Measurements from ENCODE around the gene HNRNPM.

The HNRNPM gene

DNA sequence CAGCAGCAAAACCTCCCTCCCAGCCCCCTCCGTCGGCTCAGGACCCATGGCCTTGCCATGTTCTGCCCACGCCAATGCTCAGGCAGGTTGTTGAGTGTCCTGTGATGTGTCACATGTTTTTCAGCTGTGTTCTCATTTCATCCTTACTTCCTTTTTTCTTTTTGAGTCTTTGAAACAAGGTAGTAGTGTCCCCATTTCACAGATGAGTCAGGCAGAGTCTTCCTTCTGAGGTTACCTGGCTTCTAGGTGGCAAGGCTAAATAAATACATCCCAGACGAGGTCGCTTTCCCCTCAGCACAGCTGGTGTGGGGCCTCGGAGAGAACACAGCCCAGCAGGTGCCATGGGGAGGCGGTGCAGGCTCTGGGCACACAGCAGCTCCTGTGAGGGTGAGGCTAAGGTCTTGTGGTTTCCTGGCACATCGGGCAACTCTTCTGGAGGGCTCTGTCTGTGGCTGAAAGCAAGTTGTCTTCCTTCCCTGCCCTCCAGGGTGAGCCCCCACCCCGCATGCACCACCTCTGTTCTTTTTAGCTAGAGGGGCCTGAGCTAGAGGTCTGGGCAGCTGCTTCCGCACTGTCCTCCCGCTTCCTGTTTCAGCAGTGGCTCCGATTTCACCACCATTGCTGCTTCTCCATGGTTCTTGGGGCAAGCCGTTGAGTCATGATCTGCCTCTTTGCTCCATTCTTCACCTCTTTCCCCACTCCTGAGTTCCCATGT, 42.5 kb downstream of the HNRNPM start:
- no peak for FAIRE-seq

DNA sequence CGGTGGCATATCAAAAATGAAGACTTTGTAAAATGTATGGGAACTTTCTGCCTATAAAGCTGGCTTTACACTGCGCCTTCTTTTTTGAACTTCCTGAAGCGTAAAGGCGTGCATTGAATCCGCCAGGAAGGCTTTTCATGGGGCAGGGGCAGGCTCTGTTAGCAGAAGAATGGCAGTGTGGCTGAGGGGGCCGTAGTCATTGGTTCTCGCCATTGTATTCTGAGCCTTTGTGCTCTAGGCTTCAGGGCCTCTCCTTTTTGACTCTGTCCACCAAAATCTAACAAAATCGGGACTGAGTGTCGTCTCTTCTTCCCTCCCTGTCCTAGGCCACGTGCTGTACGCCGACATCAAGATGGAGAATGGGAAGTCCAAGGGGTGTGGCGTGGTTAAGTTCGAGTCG, 43.6 kb downstream of the HNRNPM start:
- FAIRE-seq = no peak

DNA sequence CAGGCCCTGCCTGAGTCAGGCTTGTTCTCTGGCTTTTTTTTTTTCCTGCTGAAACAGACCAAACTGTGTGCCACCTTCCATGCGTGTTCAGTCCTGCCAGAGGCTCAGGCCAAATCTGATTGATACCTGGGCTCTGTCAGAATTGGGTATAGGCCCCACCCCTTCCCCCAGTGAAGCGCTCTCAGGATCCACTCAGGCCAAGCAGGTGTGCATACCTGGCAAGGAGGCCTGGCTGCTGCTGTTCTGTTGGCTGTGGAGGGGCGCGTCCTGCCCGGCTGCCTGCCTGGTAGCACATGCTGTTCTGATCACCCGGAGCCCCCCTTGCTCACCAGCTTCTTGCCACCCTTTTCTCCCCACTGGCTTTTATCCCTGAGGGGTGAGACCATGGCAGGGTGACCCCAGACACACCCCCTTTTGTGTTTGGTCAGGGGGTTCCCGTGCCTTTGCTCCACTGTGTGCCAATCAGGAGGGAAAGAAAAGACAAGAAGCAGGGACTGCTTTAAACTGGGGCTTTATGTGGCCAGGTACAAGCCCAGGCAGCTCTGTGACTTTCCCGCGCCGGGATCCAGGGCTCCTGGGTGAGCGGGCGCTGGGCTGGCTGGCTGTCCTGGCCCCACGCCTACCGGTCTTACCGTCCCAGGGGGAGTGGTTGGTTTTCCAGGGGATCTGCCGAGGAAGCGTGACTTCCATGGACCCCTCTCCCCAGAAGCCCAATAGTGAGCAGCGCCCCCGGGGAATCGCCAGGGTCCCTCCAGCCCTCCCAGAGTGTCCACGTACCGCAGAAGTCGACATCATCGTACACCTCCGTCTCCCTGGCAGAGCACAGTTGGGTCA, 45.0 kb downstream of the HNRNPM start:
- FAIRE-seq = no peak

DNA sequence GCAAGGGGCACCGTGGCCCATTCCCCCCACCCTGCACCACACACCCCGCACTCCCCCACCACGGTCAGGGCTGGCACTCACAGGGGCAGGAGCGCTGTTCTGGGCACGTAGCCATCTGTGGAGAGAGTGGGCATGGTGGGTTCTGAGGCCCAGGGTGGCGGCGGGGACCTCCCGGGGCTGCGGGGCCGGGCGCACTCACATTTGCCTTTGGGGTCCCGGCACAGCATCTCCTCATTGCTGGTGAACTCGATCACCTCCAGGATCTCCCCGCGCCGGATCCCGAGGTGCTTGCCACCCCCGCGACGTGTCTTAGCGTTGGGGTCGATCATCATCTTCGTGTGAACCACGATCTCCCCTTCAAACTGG, 45.6 kb downstream of the HNRNPM start:
- no peak for FAIRE-seq

DNA sequence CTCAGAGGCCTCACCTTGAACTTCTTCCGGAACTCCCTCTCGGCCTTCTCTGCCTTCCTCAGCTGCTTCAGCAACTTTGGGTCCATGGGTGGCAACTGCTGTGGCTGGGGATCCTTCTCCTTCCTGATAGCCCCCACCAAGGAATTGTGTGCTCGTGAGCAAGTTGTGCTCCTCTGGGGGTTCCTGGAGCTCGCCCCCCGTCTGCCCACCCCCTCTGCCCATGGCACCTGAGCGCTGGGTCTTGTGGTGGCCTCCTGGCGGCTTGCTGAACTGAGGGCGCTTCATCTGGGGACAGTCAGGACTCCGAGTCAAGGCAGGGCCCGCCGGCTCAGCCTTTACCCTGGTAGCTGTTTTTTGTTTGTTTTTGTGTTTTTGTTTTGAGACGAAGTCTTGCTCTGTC, 46.1 kb downstream of the HNRNPM start:
- no peak for FAIRE-seq

DNA sequence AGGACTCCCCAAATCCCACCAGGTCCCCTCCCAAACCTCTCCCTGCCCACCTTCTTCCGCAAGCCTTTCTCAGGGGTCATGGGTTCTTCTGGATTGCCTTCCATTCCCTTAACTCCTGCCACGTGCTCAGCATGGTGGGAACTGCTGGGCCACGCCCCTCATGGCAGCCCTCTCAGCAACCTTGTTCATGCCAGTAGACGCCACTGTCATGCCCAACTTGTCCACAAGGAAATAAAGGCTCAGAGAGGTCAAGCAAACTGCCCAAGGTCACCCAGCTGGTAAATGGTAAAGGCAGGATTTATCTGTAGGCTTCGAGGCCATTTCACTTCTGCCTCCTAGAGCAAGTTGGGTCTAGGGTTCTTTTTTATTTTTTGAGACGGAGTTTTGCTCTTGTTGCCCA, 46.8 kb downstream of the HNRNPM start:
- FAIRE-seq = no peak

DNA sequence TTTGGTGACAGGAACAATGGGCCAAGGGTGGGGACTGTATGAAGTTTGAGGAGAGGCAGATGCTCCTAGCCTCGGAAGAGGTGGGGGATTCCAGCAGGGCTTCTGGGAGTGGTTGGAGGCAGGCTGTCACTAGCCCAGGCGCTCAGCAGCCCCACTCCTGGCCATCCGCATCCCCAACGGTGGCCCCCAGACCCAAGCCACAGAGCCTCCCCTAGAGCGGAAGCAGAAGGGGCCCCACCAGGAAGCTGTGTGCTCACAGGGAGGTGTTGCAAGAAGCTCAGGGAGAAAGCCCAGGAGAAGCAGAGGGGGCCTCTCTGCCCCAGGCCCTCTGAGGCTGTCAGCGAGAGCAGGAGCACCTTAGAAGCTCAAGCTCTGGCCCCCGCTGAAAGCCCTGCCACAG, 49.4 kb downstream of the HNRNPM start:
- FAIRE-seq = no peak

DNA sequence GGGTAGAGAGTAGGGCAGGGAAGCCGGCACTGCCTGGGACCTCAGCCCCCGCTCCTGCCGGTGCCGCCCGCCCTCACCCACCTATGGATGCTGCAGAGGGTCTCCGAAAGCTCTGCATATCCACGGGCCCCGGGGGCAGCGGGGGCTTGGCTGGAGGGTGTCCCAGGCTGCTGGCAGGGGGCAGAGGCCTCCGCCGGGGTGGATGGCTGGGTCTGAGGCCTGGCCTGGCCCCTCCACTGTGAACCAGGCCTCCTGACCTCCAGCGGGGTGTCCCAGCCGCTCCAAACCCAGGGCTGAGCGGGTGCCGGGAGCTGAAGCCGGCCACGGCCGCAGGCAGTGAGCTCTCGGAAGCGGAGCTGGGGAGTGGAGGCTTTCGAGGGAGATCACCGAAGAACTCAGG, 53.5 kb downstream of the HNRNPM start:
- no peak for FAIRE-seq

DNA sequence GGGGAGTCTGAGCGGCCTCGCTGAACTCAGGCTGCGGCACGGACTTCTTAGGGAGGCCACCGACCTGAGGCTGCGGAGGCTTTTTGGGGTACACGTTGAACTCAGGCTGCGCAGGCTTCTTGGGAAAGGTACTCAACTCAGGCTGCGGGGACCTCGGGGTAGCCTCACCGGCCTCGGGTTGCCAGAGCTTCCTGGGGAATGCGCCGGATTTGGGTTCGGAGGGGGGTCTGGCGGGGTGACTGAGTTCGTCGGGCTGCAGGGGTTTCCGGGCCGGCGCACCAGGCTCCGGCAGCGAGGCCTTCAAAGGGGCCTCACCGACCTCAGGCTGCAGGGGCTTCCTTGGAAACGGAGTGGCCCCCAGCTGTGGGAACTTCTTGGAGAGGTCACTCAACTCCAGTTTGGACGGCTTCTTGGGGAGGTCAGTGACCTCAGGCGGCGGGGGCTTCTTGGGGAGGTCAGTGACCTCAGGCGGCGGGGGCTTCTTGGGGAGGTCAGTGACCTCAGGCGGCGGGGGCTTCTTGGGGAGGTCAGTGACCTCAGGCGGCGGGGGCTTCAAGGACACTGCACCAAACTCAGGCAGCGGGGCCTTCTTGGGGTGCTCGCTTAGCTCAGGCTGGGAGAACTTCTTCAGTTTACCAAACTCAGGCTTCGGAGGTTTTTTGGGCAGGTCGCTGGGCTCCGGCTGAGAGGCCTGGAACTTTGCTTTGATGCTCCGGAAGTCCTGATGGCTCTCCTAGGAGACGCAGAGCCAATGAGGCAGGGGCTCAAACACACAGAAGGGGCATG, 54.5 kb downstream of the HNRNPM start:
- FAIRE-seq = no peak

DNA sequence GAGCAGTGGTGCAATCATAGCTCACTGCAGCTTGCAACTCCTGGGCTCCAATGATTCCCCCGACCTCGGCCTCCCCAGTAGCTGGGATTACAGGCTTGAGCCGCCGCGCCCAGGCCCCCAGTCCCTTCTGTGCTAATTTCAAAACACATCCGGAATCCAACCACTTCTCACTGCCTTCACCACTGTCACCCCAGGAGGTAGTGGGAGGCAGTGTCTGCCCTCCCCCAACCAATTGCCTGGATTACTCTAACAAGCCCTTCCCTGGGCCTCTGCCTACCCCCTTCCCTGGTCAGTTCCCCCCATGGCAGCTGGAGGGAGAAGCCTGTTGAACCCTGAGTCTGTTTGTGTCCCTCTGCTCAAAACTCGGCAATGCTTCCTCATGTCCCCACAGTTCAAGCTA, 55.4 kb downstream of the HNRNPM start:
- no peak for FAIRE-seq

DNA sequence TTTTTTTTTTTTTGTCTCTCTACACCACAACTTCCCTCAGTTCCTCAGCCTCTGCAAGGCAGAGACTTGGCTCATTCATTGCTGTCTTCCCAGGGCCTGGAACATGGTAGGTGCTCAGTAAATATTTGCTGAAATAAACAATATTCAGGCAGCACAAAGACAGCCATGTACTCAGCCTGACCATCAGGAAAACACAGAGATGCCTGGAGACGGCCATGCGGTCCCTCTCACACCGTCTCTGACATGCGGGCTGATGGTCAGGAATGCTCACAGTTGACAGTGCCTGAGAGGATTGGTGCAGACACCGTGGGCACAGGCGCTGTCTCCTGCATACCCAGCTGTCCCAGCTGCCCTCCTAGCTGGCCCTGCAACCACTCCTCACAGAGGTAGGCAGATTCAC, 56.7 kb downstream of the HNRNPM start:
- no peak for FAIRE-seq

DNA sequence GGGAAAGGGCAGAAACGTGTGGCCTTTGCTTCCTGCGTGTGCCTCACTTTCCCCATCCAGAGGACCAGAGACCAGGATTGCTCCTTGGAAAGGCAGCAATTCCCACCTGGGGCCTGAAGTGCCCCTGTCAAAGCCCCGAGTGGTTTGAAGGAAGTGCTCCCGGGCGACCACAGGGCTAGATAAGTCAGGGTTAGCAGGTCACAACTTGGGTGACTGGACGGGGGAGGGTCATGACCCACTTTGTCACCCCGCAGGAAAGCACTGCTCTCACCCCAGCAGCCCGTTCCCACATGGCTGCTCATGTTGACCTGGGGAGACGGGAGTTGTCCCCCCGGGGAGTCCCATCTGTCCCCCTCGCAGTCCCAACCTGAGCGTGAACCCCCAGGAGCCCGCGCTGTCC, 57.2 kb downstream of the HNRNPM start:
- FAIRE-seq = no peak

DNA sequence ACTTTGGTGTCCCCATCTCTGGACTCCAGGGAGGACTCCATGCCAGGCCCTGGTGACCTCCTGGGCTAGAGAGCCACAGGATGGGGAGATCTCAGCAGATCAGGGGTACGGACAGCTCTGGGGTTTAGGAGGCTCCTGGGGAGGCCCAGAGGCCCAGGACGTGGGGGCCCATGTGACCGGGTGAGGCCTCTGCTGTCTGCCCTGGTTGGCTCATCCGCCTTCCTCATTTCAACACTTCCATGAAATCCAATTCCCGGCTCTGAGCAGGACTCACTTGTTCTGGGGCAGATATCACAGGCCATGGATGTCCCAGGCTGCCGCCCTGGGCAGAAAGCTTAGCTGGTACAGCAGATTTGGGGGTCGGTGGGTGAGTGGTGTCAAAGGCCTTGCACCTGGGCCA, 58.7 kb downstream of the HNRNPM start:
- no peak for FAIRE-seq

DNA sequence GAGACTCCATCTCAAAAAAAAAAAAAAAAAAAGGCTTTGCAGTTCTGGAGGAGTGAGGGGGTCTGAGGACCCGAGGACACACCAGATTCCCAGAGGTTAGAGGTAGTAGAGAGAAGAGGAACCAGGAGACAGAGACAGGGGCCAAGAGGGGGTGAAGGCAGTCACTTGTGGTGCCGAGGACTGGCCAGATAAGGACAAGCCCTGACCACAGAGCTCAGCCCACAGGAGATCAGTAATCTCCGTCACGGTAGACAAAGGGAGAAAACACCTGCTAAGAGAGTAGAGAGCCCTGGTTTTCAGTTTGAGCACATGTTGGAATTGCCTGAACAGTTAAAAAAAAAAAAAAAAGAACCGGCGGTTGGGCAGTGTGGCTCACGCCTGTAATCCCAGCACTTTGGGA, 59.4 kb downstream of the HNRNPM start:
- FAIRE-seq = no peak

DNA sequence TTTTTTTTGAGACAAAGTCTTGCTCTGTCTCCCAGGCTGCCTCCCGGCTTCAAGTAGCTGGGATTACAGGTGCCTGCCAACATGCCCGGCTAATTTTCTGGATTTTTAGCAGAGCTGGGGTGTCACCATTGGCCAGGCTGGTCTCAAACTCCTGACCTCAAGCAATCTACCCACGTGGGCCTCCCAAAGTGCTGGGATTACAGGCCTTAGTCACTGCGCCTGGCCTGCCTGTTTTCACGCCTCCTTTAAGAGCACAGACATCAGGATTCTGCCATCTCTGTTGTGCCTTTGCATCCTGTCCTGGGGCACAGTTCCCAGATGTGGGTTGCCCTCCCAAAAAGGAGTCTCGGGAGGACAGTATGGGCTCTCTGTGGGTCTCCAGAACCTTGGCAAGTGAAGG, 60.1 kb downstream of the HNRNPM start:
- FAIRE-seq = no peak

DNA sequence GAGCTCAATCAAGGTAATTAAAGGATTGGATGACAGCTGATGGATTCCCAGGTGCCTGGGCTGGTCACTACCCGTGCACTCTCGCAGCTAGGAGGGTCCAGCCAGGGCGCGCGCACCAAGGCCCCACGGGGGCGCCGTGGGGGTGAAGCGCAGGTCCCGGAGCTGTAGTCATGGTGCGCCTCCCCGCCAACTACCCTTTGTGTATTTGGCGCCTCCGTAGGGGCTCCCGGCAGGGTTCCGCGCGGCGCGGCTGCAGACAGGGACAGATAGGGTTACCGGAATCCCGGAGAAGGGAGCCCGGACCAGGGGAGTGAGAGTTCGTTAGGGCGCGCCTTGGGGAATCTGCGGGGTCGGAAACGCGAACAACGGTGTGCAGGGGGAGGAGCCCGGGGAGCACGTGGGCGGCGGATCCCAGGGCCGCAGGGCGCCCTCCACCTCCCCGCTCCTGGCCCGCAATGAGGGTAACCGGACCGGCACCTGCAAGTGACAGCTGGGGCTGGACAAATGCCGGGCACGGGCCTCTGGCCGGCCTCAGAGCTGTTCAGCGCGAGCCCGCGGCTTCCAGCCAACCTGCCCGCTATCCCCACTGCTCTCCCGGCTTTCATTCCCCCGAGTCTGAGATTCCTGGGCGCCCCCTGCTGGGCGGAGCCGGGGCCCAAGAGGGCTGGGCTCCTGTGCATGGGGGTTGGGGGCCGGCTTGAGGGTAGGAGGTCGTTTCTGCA, 61.1 kb downstream of the HNRNPM start:
- FAIRE-seq = no peak

DNA sequence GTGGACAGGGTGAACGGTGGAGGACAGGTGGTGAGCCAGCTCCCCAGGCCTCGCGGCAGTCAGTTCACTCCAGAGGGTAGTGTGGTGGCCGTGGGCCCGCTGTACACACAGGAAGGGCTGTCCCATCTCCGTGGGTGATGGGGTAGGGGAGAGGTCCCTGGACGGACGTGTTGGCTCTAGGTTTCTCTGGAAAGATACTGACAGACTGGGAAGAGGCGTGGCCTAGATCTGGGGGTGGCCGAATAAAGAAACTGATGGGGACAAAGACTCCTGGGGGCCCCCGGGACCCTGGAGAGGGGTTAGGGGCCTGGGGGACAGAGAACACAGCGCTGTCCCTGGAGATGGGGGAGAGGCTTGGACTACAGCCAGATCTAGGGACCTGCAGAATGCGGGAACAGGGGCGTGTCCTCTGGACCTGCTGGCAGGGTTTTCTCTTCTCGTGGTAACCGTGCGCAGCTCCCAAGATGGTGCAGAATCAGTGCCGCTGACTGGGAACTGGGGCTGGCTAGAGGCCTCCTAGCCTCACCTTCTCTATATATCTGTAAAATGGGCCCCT, 61.7 kb downstream of the HNRNPM start:
- no peak for FAIRE-seq

DNA sequence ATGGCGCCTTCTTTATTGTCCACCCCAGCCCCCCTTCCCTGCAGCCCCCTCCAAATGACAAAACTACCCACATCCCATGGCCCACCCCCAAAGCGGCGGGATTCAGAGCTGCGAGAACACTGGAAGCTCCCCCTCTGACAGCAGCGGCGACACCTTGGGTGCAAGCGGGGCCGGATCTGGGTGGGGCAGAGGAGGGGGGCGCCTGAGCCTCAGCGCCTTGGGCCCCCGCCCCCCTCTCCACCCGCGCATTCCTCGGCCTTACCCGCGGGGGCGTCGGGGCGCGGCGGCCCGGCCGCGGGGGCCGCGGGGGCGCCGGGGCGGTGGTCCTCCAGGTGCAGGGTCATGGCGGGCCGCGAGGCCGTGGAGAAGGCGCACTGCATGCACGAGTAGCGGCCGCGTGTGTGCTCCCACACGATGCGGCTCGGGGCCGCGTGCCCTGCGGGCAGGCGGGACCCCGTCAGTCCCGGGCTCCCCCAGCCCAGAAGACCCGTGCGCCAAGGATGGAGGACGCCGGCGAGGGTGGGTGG, 65.9 kb downstream of the HNRNPM start:
- no peak for FAIRE-seq

DNA sequence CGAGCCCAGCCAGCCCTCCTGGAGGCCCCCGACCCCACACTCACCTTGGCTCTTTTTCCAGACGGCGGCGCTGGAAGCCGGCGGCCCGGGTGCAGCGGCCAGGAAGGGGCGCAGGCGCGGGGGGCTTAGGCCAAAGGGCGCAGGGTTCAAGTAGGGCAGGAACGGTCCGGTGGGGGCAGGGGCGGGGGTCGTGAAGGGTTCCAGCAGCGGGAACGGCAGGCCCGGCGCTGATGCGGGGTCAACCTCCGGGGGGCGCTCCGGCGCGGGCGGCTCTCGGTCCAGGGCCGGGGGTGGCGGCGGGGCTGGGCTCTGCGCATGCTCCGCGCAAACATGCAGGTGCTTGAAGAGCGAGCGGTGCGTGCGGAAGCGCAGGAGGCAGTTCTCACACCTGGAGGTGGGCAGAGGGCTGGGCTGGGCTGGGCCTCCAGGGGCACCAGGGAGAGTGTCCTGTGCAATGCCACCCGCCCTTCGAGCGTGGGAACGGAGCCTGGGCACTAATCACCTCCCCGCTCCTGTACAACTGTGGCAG, 66.9 kb downstream of the HNRNPM start:
- no peak for FAIRE-seq

DNA sequence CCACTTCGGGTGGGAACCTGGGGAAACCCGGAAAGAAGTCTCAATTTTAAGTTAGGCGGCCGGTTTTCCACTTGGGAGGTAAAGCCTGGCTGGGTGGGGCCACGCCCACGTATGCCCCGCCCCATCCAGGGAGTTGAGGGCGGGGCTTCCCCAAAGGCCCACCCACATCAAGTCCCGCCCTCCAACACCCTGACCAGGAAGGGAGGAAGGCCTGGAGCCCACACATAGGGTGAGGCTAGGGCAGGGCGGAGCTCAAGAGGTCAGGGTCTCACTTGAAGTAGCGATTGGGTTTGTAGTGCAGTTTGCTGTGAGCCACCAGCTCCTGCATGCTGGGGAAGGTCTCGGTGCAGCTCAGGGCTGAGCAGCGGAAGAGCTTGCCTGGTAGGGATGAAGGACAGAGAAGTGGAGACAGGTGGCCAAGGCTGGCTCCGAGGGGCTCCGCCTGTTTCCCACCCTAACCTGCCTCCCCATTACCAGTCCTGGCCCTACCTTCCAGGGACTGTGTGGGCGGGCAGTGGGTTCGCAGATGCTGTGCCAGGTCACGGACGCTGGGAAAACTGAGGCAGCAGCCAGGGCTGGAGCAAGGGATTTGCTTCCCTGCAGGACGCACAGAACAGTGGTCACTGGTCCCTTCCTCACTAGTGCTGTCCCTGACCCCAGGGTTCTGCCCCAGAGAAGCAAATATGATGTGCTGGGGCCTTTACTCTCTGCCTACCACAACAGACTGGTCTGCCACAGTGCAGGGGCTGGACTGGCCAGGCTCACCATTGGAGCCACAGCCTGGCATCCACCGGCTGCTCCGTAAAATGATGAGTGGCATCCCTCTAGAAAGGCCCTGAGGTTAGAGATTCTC, 67.6 kb downstream of the HNRNPM start:
- FAIRE-seq = peak; percentile 88

DNA sequence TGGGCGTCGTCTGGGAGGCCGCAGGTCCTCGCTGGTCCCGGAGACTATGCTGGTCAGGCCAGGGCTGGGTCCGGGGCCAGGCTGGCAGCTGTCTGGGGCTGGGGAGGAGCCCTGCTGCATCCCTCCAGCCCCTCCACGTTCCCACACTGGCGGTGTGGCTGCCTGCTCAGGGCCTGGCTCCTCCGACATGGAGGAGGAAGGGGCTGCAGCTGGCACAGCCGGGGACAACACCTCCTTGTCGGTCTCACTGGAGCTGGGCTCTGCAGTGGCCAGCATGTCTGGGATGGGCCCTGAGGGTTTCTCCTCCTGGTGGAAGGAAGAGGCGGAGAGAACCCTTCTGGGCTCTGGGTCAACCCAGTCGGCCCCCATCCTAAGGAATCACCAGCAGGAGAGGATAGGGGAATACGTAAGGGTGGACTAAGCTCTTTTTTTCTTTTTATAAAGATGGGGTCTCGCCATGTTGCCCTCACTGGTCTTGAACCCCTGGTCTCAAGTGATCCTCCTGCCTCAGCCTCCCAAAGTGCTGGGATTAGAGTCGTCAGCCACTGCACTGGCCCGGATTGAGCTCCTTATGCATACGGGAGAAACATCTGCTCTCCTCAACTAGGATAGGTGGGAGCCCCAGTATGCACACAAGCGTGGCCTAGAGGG, 68.4 kb downstream of the HNRNPM start:
- no peak for FAIRE-seq

Data from G401.6 (cell line).